Epithelial cell of esophagus (primary cell): ENCODE measurements around the gene CPT1C.

ENCODE experiments used
- DNase-seq: peaks from one replicate; pipeline ENCODE4 v3.0.0; 2010; ENCODE audit warnings: low read depth
- H3K4me3 ChIP-seq: 2 replicates; pipeline ENCODE4 v1.5.1; 2011; ENCODE audit warnings: mild to moderate bottlenecking, low read length, control low read depth
- TF ChIP-seq, protein P1 (sequence below): IDR thresholded peaks from 2 replicates; pipeline ENCODE4 v1.5.1; 2011; ENCODE audit warnings: low read depth, mild to moderate bottlenecking, low read length, control low read depth, inconsistent platforms; ENCODE audit not compliant: insufficient read depth; ENCODE audit errors: missing control alignments

The CPT1C gene

GRCh38 chr19:49746206-49746958 lies 55.5 kb downstream of the CPT1C start:
- TF ChIP-seq, protein P1, sequence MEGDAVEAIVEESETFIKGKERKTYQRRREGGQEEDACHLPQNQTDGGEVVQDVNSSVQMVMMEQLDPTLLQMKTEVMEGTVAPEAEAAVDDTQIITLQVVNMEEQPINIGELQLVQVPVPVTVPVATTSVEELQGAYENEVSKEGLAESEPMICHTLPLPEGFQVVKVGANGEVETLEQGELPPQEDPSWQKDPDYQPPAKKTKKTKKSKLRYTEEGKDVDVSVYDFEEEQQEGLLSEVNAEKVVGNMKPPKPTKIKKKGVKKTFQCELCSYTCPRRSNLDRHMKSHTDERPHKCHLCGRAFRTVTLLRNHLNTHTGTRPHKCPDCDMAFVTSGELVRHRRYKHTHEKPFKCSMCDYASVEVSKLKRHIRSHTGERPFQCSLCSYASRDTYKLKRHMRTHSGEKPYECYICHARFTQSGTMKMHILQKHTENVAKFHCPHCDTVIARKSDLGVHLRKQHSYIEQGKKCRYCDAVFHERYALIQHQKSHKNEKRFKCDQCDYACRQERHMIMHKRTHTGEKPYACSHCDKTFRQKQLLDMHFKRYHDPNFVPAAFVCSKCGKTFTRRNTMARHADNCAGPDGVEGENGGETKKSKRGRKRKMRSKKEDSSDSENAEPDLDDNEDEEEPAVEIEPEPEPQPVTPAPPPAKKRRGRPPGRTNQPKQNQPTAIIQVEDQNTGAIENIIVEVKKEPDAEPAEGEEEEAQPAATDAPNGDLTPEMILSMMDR, result no peak
- DNase-seq, result peak; percentile 26
- no peak overlapping the region for H3K4me3 ChIP-seq

DNA sequence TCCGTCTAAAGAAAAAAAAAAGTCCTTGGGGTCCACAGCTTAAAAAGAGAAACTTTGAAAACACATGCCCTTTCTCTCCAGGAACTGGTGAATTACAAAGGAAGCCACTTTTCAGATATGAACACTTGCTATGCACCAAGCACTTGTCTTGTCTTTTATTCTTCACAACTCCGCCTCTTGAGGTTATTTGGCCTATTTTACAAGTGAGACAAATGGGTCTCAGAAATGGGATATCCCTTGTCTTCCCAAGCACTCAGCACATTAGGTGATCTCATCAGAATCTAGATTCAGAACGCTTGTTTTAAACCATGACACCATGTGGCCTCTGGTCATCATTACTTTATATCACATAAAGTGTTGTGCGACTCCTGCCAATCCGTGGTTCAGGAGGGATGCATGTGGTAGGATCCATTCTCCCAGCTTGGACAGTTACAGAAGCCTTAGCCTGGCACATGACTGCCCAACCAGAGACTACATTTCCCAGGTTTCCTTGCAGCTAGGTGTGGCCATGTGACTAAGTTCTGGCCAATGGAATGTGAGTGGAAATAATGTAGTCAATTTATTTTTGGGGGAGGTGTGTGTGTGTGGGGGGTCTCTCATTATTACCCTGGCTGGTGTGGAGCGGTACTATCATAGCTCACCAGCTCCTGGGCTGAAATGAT lies 58.3 kb downstream of the CPT1C start:
- no peak overlapping the region for H3K4me3 ChIP-seq
- TF ChIP-seq, protein P1, result no peak
- DNase-seq, result peak; percentile 29

- TF ChIP-seq, protein P1, result no peak
- DNase-seq, result no peak
Observed at GRCh38 chr19:49749771-49750170, 58.9 kb downstream of the CPT1C start.

DNA sequence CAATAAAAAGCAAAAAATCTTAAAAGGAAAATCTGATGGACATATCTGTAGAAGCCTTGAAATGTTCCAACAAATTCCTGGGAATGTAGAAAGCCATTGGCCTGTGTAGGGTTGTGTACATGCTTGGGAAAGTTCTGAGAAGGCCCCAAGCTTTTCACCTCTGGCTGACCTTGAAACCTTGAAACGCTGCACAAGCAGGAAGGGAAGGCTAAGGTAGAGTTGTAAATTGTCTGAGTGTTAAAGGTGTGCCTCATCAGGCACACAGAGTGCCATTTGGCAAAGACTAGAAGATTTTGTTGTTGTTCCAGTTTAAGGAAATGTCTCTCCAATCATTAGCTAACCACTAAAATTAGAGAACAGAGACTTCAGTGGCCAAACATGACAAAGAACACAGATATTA lies 61.8 kb downstream of the CPT1C start:
- no peak overlapping the region for H3K4me3 ChIP-seq
- TF ChIP-seq, protein P1, result no peak
- DNase-seq, result no peak

More at GRCh38 chr19:49749771-49750170, 58.9 kb downstream of the CPT1C start:
- H3K4me3 ChIP-seq, result no peak overlapping the region

- TF ChIP-seq, protein P1, result no peak
- no peak for DNase-seq
- H3K4me3 ChIP-seq, result no peak overlapping the region
Observed at GRCh38 chr19:49755956-49756355, 65.0 kb downstream of the CPT1C start.

- TF ChIP-seq, protein P1, result no peak
- DNase-seq, result peak; percentile 24
- no peak overlapping the region for H3K4me3 ChIP-seq
Observed at GRCh38 chr19:49758292-49758691, 67.4 kb downstream of the CPT1C start.
